NCI-H2171 (cell line): ENCODE data around the gene DDOST.
"Not testable (repeated sequence)": the region's sequence is repeated elsewhere in the genome, so short reads cannot be mapped to it uniquely, and the experiment has no call there.

Experiments used
- DNase-seq: peaks from one replicate; lab custom pipeline; 2025; lab: John Stamatoyannopoulos, UW

DDOST gene

DNA sequence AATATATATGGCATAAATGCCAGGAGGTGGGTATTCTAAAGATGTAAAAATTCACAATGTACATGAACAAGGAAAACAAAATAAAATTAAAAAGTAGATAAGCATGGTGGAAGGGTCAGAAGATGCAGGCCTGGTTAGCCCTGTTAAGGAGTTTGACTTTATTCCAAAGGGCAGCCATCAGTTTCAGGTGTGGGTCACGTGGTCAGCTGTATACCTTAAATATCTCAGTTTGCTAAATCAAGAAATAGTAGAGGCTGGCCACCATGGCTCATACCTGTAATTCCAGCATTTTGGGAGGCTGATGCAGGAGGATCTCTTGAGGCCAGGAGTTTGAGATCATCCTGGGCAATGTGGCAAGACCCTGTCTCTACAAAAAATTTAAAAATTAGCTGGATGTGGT is 36.5 kb downstream of the DDOST start:
- DNase-seq = no peak

DNA sequence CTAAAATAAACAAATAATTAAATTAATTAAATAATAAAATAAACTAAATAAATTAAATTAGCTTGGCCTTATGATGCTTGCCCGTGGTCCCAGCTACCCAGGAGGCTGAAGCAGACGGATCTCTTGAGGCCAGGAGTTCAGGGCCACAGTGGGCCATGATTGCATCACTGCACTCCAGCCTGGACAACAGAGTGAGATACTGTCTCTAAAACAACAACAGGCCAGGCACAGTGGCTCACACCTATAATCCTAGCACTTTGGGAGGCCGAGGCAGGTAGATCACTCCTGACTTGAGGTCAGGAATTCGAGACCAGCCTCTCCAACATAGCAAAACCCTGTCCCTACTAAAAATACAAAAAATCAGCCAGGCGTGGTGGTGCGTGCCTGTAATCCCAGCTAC is 40.2 kb downstream of the DDOST start:
- DNase-seq = no peak

DNA sequence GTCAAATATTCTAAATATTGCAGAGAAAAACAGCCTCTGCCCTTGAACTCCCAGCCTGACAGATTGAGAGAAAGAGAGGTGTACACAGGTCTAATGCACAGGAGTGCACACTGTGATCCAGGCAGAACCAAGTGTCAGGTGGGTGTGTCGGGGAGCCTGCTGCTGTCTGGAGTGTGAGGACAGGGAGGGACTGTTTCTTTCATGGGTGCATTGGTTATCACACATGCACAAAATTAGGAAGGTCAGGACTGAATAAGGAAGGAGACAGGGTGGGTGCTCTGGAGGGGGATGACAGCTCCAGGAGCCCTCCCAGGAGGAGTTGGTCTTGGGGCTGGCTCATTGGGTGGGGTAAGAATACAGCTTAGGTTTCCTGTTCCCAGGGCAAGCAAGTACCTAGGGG is 41.2 kb downstream of the DDOST start:
- DNase-seq = no peak

DNA sequence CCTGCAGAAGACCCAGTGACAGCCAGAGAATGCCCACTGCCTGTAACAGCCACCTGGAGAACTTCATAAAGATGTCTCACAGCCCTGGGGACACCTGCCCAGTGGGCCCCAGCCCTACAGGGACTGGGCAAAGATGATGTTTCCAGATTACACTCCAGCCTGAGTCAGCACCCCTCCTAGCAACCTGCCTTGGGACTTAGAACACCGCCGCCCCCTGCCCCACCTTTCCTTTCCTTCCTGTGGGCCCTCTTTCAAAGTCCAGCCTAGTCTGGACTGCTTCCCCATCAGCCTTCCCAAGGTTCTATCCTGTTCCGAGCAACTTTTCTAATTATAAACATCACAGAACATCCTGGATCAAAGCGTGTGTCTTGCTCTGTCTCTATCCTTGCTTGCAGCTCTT is 42.6 kb downstream of the DDOST start:
- no peak for DNase-seq

DNA sequence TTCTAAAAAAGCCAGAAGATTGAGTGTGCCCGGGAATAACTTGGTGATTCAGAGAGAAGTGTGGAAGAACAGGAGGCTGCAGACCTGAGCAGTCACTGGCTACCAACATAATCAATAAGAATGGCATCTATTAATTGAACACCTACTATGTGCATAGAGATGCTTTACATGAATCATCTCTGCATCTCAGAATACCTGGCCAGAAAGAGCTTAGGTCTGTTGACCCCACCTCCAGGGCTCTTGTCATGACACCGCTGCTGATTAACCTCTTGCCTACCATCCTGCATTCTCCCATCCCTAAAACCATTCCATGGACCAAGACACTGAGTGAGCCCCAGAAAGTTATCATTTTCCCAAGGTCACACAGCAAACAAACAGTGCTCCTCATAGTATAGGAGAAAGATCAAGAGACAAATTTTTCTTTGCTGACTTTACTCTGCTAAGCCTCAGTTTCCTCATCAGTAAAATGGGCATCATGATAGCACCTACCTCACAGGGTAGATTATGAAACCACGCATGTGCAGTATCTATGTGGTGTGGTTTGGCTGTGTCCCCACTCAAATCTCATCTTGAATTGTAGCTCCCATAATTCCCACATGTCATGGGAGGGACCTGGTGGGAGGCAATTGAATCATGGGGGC is 44.2 kb downstream of the DDOST start:
- no peak for DNase-seq

DNA sequence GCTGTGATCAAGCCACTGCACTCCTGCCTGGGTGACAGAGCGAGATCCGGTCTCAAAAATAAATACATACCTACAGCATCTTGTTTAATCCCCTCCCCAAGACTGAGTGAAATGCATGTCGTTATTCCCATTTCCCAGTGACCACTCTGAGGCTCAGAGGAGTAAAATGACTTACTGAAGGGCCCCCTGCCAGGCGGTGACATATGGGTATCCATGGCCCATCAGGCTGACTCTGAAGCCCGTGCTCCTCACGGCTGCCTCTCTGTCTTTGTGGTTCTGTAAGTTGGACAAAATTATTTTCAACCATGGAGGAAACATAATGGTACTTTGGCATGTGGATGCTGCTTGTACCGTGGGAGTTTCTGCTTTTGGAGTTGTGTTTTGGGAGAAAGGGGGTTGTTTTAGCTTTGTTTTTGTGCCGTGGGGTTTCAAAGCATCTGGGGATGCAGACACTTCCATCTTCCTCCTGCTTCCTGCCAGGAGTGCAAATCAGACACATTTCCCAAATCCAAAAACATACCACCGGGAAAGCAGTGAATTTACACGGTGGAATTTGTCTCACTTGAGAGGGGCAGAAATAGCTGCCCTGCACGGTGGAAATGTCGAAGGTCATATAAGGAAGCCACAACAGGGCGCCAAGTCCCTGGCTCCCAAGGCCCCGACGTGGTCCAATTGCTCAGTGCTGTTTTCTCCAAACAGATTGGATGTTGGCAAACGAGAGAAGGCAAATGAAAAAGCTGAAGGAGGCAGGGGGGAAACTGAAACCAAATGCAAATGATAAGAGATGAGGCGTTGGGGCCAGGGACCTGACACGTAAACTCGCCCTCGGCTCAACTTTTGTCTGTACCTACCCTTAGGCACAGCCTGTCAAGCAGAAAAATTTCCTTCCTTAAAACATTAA is 45.0 kb downstream of the DDOST start:
- DNase-seq = no peak

DNA sequence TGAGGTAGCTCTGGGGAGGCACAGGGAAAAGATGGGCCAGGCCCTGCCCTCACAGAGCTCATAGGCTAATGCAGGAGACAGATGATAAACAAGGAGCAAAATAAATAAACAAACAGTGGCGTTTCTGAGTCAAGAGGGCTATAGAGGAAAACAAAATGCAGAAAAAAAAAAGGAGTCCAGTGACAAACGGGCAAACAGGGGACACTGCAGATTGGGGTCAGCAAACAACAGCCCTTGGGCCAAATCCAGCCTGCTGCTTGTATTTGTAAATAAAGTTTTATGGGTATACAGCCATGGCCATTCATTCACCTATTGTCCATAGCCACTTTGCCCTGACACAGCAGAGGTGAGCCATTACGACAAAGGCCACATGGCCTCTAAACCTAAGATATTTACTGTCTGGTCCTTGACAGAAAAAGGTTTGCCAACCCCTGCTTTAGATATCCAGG is 47.0 kb downstream of the DDOST start:
- DNase-seq = no peak

DNA sequence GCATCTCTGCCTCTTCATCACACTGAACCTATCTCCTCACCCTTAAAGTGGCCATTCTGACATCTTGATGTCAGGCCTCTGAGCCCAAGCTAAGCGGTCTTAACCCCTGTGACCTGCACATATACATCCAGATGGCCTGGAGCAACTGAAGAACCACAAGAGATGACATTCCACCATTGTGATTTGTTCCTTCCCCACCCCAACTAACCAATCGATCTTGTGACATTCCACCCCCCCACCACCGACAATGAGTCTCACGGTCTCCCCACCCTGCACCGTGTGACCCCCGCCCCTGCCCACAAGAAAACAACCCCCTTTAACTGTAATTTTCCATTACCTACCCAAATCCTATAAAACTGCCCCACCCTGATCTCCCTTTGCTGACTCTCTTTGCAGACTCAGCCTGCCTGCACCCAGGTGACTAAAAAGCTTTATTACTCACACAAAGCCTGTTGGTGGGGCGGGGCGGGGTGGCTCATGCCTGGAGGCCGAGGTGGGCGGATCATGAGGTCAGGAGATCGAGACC is 48.9 kb downstream of the DDOST start:
- no peak for DNase-seq

DNA sequence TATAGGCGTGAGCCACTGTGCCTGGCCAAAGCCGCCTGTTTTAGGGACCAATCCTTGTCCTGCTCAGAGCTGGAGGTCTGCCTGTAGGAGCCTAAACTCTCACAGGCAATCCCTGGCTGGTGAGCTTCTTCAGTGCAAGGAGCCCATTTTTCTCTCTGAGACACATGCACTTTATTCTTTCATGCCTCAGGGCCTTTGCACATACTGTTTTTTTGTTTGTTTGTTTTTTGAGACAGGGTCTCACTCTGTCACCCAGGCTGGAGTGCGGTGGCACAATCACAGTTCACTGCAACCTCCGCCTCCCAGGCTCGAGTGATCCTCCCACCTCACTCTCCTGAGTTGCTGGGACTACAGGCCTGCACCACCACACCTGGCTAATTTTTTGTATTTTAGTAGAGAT is 49.5 kb downstream of the DDOST start:
- no peak for DNase-seq

DNA sequence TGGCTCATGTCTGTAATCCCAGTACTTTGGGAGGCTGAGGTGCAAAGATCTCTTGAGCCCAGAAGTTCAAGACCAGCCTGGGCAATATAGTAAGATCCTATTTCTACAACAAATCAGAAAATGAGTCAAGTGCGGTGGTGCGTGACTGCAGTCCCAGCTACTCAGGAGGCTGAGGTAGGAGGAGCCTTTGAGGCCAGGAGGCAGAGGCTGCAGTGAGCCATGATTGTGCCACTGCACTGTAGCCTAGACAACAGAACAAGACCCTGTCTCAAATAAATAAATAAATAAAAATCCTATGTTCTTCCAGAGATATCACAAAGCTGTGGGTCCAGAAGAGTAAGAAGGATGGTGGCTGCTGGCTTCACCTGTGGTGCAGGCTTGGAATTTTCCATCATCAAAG is 50.2 kb downstream of the DDOST start:
- no peak for DNase-seq

DNA sequence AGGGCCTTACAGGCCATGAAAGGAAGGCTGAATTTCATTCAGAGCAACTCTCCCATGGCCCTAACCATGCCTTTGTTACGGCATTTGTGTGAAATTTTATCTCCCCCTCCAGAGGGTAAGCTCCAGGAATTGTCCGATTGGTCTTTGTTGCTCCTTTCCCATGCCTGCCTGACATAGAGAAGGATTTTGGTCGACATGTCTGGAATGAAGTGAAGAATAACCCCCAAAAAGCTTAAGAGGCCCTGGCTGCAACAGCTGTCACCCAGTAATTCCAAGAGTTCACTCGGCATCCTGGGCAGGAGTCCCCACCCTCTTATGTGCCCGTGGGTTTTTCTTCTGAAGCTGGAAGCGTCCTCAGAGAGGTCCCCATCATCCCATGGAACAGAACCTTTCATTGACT is 51.6 kb downstream of the DDOST start:
- DNase-seq = no peak

DNA sequence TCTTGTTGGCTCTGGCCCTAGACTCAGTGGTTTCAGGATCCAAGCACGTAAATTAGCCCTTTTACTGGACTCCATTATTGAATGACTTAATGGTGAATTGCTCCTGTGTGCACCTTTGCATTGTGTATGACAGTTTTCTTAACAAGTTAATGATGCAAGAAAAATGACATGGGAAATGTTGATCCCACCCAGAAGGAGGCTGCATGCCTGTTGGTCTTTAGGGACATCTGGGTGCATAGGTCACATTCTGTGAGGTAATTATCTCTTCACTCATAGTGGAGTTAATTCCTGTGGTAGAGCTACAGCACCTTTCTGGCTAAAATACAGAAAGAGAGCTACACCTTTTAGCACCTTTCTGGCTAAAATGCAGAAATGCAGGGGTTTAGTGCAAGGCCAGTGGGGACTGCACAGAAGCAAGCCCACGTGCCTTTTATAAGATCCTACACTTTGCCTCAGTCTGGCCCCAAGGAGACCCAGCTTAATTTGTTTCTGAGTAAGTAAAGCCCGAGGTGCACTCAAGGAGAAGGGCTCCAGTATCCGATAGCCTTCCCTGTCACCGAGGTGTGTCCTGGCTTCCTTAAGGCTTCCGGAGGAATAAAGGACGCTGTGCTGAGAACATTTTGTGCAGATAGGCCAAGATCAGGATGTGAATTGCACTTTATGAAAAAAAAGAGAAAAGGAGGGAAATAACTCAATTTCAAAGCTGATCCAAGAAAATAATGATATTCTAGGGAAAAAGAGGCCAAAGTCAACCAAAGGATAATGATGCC is 54.2 kb downstream of the DDOST start:
- not testable (repeated sequence) for DNase-seq

DNA sequence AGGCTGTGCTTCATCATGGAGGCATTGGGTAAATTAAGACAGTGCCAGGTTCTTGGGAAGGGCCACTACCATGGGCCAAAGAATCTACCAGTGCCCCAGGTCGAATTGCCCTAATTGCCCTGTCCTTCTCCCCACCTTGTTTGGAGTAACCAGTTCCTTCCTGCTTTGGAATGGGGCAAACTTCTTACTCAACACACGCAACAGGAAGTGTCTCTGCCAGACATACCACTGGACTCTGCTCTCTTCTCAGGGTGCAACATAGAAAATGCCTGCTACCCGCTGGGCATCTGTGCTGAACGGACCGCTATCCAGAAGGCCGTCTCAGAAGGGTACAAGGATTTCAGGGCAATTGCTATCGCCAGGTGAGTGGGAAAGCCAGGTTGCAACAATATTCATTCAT is 56.5 kb downstream of the DDOST start:
- no peak for DNase-seq

DNA sequence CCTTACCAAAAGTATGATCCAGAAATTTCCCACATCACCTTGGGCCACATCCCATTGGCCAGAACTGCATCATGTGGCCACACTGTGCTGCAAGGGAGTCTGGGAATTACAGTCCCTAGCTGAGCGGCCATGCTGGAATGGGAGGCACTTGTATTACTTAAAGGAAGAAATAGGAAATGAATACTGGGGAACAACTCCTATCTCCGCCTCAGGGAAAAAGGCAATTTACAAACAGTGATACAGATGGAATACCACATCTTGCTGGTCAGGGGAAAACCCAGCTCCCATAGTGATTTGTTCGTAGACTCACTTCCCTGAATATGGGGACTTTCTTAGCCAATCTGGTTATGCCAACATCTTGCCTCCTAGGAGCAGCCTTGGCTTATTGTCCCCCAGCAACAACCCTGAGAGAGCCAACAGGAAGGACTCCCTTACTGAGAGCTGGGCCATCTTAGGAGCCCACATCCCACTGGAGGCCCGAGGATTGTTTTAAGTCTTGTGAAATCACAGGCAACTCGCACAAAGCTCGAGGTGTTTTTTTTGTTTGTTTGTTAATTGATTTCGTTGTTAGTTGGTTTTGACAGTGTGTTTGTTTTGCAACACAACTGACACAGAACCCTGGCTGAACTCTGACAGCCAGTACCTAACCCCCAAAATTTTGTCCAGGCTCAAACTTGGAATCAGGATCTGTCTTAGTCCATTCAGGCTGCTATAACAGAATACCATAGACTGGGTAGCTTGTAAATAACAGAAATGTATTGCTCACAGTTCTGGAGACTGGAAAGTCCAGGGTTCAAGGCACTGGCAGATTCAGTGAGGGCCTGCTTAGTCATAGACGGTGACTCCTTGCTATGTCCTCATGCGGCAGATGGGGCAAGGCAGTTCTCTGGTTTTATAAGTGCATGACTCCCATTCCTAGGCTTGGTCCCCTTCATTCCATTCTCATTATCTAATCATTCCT is 57.4 kb downstream of the DDOST start:
- no peak for DNase-seq

DNA sequence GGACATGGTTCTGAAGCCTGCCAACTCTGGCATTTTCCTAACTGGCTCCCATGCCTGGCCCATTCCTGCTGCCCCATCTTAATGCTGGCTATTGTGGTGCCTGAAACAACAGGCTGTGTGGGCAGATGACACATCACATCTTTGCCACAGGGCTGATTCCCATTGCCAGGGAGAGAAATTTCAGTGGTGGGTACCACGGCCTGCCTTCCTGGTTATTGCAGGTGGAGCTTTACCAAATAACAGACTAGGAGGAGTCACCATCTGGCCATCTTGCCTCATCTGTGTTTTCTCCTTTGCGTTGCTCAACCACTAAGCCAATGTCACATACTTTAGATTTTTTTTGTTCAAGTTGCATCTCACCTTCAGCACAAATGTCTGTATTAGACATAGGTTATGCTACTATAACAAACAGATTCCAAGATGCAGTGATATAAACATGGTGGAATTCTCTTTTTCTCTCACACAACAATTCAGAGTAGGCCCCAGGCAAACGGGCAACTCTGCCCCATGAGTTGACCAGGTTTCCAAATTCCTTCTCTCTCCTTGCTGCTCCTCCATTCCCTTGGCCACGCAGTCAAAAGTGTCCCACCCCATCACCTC is 58.2 kb downstream of the DDOST start:
- no peak for DNase-seq
